Karpas-422 (cell line): Measurements from ENCODE around the gene RILPL1. TPM values are rescaled to one million over a fixed set of nuclear protein-coding genes. Genes with fewer than 3 reads are reported as not detected.
"Not testable (repeated sequence)": the region's sequence is repeated elsewhere in the genome, so short reads cannot be mapped to it uniquely, and the experiment has no call there.

Experiments
- DNase-seq: peaks from one replicate; pipeline ENCODE4 v3.0.0-alpha.2; 2015
- H2AFZ ChIP-seq: fragments of 200-600 bp; sonication (generic); 2 replicates; pipeline ENCODE4 v1.6.1; 2014; ENCODE audit warnings: antibody characterized with exemption, low read length, mixed read lengths
- H3K27ac ChIP-seq: fragments of 200-600 bp; sonication (generic); 2 replicates; pipeline ENCODE4 v1.5.1; 2014; ENCODE audit warnings: mild to moderate bottlenecking, low read length, moderate library complexity
- H3K27me3 ChIP-seq: fragments of 200-600 bp; sonication (generic); 2 replicates; pipeline ENCODE4 v1.6.1; 2014; ENCODE audit warnings: low read length, mixed read lengths
- H3K36me3 ChIP-seq: fragments of 200-600 bp; sonication (generic); 2 replicates; pipeline ENCODE4 v1.6.1; 2014; ENCODE audit warnings: low read length, mixed read lengths; ENCODE audit not compliant: insufficient read depth
- H3K4me1 ChIP-seq: fragments of 200-600 bp; sonication (generic); 2 replicates; pipeline ENCODE4 v1.6.1; 2014; ENCODE audit warnings: mild to moderate bottlenecking, low read length, mixed read lengths
- H3K4me2 ChIP-seq: fragments of 200-600 bp; sonication (generic); 2 replicates; pipeline ENCODE4 v1.6.1; 2014; ENCODE audit warnings: low read length, low read depth, mild to moderate bottlenecking; ENCODE audit not compliant: poor library complexity, severe bottlenecking
- H3K4me3 ChIP-seq: fragments of 200-600 bp; sonication (generic); 2 replicates; pipeline ENCODE4 v1.5.1; 2014; ENCODE audit warnings: mild to moderate bottlenecking, antibody characterized with exemption, low read length, mixed read lengths
- H3K79me2 ChIP-seq: fragments of 200-600 bp; sonication (generic); 2 replicates; pipeline ENCODE4 v1.6.1; 2014; ENCODE audit warnings: mild to moderate bottlenecking, low read length, mixed read lengths
- H3K9ac ChIP-seq: fragments of 200-600 bp; sonication (generic); 2 replicates; pipeline ENCODE4 v1.6.0; 2014; ENCODE audit warnings: low read length
- H3K9me2 ChIP-seq: fragments of 200-600 bp; sonication (generic), shearing (Covaris generic); replicated peaks from 2 replicates; pipeline ENCODE4 v1.6.0; 2014; ENCODE audit warnings: mild to moderate bottlenecking, low read length, moderate library complexity; ENCODE audit not compliant: insufficient read depth
- H3K9me3 ChIP-seq: fragments of 300-700, 200-600 bp; sonication (generic); 2 replicates; pipeline ENCODE4 v1.6.1; 2014; ENCODE audit warnings: low read length, mixed read lengths
- H4K20me1 ChIP-seq: fragments of 200-600 bp; sonication (generic); 2 replicates; pipeline ENCODE4 v1.6.1; 2014; ENCODE audit warnings: mild to moderate bottlenecking, antibody characterized with exemption, low read length, low read depth; ENCODE audit not compliant: insufficient read depth
- total RNA-seq: library from RNA; depleted of rRNA; stranded (reverse); fragments of >200 nt; shearing (Covaris generic); gene quantifications from 2 replicates; pipeline ENCODE4 v1.2.3, GENCODE V29; 2014; ENCODE audit warnings: low replicate concordance

RILPL1 gene
- total RNA-seq, 1 experiment from 2014 or later: not detected

DNA sequence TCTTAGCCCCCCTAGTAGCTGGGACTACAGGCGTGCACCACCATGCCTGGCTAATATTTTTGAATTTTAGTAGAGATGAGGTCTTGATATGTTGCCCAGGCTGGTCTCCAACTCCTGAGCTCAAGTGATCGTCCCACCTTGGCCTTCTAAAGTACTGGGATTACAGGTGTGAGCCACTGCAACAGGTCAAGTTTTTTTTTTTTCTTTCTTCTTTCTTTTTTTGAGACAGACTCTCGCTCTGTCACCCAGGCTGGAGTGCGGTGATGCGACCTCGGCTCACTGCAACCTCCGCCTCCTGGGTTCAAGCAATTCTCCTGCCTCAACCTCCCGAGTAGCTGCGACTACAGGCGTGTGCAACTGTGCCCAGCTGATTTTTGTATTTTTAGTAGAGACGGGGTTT is 70.3 kb downstream of the RILPL1 start:
- not testable (repeated sequence) for H3K27me3 ChIP-seq, H3K36me3 ChIP-seq, H3K9me3 ChIP-seq, H3K27ac ChIP-seq, H3K4me2 ChIP-seq, DNase-seq, H3K9me2 ChIP-seq, H3K9ac ChIP-seq, H4K20me1 ChIP-seq, H3K4me3 ChIP-seq, H2AFZ ChIP-seq
- Histone ChIP-seq H3K4me1 (peaks cover 12% of the 10 kb centered on the region), H3K79me2 (peaks cover 38% of the 10 kb centered on the region)

DNA sequence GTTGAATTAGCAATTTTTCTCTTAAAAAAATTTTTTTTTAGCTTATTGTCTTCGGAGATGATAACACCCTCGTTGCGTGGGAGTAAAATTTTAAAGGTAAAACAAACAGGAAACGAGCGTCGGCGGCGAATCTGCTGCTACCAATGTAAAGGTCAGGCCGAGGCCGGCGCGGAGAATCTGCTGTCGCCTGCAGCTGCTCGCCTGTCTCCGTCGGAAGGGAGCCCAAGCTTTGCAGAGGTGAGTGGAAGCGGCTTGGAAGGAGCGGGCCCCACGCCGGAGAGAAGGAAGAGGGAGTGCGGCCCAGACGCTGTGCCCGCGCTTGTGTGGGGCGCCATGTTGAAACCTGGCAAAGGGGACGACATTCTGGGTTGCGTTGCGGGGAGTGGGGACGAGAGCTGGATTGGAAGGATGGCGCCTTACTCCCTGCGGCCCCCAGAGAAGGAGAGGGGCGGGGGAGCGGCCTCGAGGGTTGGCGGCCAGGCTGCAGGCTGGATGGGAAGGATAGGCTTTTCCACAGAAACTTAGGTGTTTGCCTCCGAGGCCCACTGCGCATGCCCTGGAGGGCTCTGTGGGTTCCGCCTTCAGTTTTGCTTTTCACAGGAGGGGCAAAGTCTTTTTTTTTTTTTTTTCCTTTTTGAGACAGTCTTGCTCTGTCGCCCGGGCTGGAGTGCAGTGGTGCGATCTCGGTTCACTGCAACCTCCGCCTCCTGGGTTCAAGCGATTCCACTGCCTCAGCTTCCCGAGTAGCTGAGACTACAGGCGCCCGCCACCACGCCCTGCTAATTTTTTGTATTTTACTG is 75.3 kb downstream of the RILPL1 start, which contains the start of gene SNRNP35:
TSS of gene SNRNP35 (plus strand) at position 160 of the 800 bp plus-strand sequence. CDS start 7,402 bp downstream, outside the sequence.
- no peaks in the 10 kb centered on the region for H4K20me1 ChIP-seq
- peak within 1 kb of the TSS; percentile 54 for H2AFZ ChIP-seq
- peak within 1 kb of the TSS; percentile 82 for H3K4me2 ChIP-seq
- peak within 1 kb of the TSS; percentile 90 for H3K9ac ChIP-seq
- peaks cover 29% of the 10 kb centered on the region for H3K79me2 ChIP-seq
- peak within 1 kb of the TSS; percentile 90 for H3K27ac ChIP-seq
- H3K27me3 ChIP-seq: no peaks in the 10 kb centered on the region
- H3K9me3 ChIP-seq: no peaks in the 10 kb centered on the region
- peak; percentile 94 for DNase-seq
- peak within 1 kb of the TSS; percentile 76 for H3K4me3 ChIP-seq
- H3K36me3 ChIP-seq: no peaks in the 10 kb centered on the region
- H3K9me2 ChIP-seq: no peaks in the 10 kb centered on the region
- peaks cover 12% of the 10 kb centered on the region for H3K4me1 ChIP-seq

DNA sequence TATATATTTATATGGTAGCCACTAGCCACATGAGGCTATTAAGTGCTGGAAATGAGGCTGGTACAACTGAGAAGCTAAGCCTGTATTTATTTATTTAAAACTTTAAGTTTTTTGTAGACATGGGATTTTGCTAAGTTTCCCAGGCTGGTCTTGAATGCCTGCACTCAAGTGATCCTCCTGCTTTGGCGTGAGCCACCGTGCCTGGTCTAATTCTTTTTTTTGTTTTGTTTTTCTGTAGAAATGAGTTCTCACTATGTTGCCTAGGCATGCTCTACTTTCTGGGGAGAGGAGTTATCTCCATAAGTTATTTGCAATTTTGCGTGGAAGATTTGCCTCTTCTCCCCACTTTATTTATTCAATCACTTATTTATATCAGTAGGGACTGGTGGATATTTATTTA is 80.4 kb downstream of the RILPL1 start:
- no peak overlapping the region for H3K27ac ChIP-seq
- H3K36me3 ChIP-seq: no peaks in the 10 kb centered on the region
- DNase-seq: peak; percentile 47
- H3K4me3 ChIP-seq: no peak overlapping the region
- H3K4me1 ChIP-seq: no peaks in the 10 kb centered on the region
- H3K9ac ChIP-seq: no peak overlapping the region
- H2AFZ ChIP-seq: no peak overlapping the region
- no peak overlapping the region for H3K4me2 ChIP-seq
- H3K79me2 ChIP-seq: no peaks in the 10 kb centered on the region
- no peaks in the 10 kb centered on the region for H4K20me1 ChIP-seq
- no peaks in the 10 kb centered on the region for H3K27me3 ChIP-seq
- H3K9me3 ChIP-seq: no peaks in the 10 kb centered on the region
- no peaks in the 10 kb centered on the region for H3K9me2 ChIP-seq

DNA sequence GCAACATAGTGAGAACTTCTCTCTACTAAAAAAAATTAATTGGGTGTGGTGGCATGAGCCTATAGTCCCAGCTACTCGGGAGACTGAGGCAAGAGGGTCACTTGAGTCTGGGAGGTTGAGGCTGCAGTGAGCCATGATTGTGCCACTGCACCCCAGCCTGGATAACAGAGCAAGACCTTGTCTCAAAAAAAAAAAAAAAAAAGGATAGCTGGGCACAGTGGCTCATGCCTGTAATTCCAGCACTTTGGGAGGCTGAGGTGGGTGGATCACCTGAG is 81.3 kb downstream of the RILPL1 start:
- H3K36me3 ChIP-seq, H3K27me3 ChIP-seq, H3K4me3 ChIP-seq, H3K79me2 ChIP-seq, H3K27ac ChIP-seq, H3K9me3 ChIP-seq, H3K4me2 ChIP-seq, H2AFZ ChIP-seq, H4K20me1 ChIP-seq, H3K9ac ChIP-seq, H3K4me1 ChIP-seq, DNase-seq, H3K9me2 ChIP-seq: not testable (repeated sequence)

DNA sequence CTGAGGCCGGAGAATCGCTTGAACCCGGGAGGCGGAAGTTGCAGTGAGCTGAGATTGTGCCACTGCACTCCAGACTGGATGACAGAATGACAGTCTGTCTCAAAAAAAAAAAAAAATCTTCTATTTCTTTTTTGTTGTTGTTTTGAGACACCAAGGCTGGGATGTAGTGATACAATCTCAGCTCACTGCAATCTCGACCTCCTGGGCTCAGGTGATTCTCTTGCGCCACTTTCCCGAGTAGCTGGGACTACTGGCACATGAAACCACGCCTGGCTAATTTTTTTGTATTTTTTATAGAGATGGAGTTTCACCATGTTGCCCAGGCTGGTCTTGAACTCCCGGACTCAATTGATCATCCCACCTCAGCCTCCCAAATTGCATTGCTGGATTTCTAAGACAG is 82.9 kb downstream of the RILPL1 start:
- Histone ChIP-seq H3K27me3 (no peaks in the 10 kb centered on the region), H3K79me2 (no peaks in the 10 kb centered on the region), H3K36me3 (no peaks in the 10 kb centered on the region), H3K4me1 (no peaks in the 10 kb centered on the region), H3K9me3 (no peaks in the 10 kb centered on the region), H3K9ac (no peak overlapping the region), H3K4me3 (no peak overlapping the region), H4K20me1 (no peaks in the 10 kb centered on the region), H3K4me2 (no peak overlapping the region), H2AFZ (no peak overlapping the region), H3K9me2 (no peaks in the 10 kb centered on the region), H3K27ac (no peak overlapping the region)
- DNase-seq: no peak

DNA sequence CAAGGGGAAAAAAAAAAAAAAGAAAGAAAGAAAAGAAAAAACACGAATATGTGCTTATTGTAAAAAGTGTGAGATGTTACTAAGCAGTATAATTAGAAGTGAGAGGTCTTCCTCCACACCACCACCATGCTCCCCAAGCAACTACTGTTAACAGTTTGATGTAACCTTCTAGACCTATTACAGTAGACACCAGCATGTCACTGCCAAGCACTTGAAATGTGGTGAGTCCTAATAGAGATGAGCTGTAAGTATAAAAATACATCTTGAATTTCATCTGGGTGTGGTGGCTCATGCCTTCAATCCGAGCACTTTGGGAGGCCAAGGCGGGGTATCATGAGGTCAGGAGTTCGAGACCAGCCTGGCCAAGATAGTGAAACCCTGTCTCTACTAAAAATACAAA is 83.7 kb downstream of the RILPL1 start:
- no peaks in the 10 kb centered on the region for H3K27me3 ChIP-seq
- H4K20me1 ChIP-seq: no peaks in the 10 kb centered on the region
- H3K36me3 ChIP-seq: no peaks in the 10 kb centered on the region
- no peak overlapping the region for H3K4me3 ChIP-seq
- H3K9ac ChIP-seq: no peak overlapping the region
- no peaks in the 10 kb centered on the region for H3K79me2 ChIP-seq
- H3K27ac ChIP-seq: no peak overlapping the region
- no peaks in the 10 kb centered on the region for H3K9me3 ChIP-seq
- no peak overlapping the region for H2AFZ ChIP-seq
- no peak for DNase-seq
- H3K4me2 ChIP-seq: no peak overlapping the region
- H3K4me1 ChIP-seq: 0 out of 2 replicates have a peak, but pooled peaks cover 3% of the 10 kb centered on the region
- H3K9me2 ChIP-seq: no peaks in the 10 kb centered on the region

DNA sequence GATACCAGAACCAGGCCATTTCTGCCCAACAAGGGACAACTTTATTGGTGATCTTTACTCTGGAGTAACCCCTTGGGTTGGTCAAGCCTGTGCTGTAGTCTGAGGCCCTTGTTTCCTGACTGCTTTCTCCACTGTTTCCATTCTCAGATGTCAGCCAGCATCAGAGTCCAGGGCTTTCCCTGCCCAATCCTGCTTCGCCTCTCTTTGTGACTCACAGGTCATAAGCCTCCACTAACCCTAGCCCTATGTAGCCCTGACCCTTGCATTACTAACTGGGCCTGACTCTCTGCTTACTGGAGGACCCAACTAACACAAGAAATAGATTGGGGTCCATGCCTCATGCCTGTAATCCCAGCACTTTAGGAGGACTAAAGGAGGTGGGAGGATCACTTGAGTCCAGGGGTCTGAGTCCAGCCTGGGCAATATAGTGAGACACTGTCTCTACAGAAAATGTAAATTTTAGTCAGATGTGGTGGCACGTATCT is 84.2 kb downstream of the RILPL1 start:
- no peak overlapping the region for H3K27ac ChIP-seq
- H3K9ac ChIP-seq: no peak overlapping the region
- no peaks in the 10 kb centered on the region for H4K20me1 ChIP-seq
- H3K79me2 ChIP-seq: no peaks in the 10 kb centered on the region
- no peaks in the 10 kb centered on the region for H3K9me2 ChIP-seq
- H3K27me3 ChIP-seq: no peaks in the 10 kb centered on the region
- H3K4me2 ChIP-seq: no peak overlapping the region
- H3K36me3 ChIP-seq: no peaks in the 10 kb centered on the region
- H3K9me3 ChIP-seq: no peaks in the 10 kb centered on the region
- H2AFZ ChIP-seq: no peak overlapping the region
- DNase-seq: no peak
- H3K4me1 ChIP-seq: 0 out of 2 replicates have a peak, but pooled peaks cover 7% of the 10 kb centered on the region
- H3K4me3 ChIP-seq: no peak overlapping the region

DNA sequence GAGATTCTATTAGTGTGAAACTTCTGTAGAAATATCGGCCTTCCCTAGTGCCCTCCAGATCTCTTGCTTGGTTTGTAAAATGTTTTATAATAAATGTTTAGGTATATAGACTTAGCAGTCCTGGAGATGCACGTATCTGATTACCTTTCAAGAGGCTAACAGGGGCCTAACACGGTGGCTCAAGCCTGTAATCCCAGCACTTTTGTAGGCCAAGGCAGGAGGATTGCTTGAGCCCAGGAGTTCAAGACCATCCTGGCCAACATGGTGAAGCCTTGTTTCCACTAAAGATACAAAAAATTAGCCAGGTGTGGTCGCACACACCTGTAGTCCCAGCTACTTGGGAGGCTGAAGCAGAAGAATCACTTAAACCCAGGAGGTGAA is 87.2 kb downstream of the RILPL1 start:
- Histone ChIP-seq H3K9ac (no peak overlapping the region), H3K4me1 (peaks cover 14% of the 10 kb centered on the region), H3K27me3 (no peaks in the 10 kb centered on the region), H3K79me2 (no peaks in the 10 kb centered on the region), H3K9me3 (no peaks in the 10 kb centered on the region), H3K27ac (no peak overlapping the region), H2AFZ (no peak overlapping the region; the same call in 1 of the 2 replicates), H3K4me3 (no peak overlapping the region), H3K4me2 (no peak overlapping the region), H3K9me2 (no peaks in the 10 kb centered on the region), H4K20me1 (no peaks in the 10 kb centered on the region), H3K36me3 (no peaks in the 10 kb centered on the region)
- DNase-seq: no peak
